EH (cell line): ENCODE data around the gene ST7L.
"Not testable (repeated sequence)": the region's sequence is repeated elsewhere in the genome, so short reads cannot be mapped to it uniquely, and the experiment has no call there.

Experiments
- DNase-seq: peaks from one replicate; pipeline ENCODE4 v3.0.0-alpha.2; 2015; ENCODE audit warnings: low read depth

Gene ST7L

GRCh38 chr1:112618721-112619517, at the start of gene ST7L:
TSS of gene ST7L (minus strand) at chr1:112619141. CDS start at chr1:112619113, 28 bp downstream.
- DNase-seq: peak; percentile 80

DNA sequence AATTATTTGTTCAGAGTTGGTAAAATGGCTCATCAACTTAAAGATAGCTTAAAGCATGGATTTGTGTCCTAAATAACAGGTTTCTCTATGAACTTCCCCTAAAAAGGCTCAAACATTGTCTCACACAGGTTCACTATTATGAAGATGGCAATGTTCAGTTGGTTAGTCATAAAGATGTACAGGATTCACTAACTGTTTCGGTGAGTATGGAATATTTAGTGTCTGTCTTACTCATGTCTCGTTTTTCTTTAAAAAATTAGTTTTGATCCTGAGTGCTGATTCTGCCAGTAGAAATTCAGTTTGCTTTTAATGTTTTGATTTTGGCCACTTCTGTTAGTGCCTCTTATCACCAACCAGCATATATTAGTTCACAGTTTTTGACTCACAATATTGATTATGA, 48.0 kb upstream of the ST7L start:
- no peak for DNase-seq

- no peak for DNase-seq
Measured at GRCh38 chr1:112665857-112666256, 46.9 kb upstream of the ST7L start.

DNA sequence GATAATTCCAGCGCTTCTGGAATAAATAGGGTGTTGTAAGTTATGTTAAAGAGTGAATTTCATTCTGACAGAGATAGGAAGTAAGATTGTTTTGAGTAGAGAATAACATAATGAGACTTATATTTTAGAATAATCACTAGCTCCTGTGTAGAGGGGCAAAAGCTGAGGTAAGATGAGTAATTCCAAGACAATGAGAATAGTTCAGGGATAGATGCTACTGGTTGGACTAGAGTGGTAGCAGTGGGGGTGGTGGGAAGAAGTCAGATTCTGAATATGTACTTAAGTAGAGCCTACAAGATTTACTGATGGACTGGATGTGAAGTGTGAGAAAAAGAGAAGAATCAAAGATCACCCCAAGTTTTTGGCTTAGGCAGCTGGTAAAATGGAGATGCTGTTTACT, 32.3 kb upstream of the ST7L start:
- DNase-seq: no peak

GRCh38 chr1:112646225-112646624, 27.3 kb upstream of the ST7L start:
- DNase-seq: no peak

DNA sequence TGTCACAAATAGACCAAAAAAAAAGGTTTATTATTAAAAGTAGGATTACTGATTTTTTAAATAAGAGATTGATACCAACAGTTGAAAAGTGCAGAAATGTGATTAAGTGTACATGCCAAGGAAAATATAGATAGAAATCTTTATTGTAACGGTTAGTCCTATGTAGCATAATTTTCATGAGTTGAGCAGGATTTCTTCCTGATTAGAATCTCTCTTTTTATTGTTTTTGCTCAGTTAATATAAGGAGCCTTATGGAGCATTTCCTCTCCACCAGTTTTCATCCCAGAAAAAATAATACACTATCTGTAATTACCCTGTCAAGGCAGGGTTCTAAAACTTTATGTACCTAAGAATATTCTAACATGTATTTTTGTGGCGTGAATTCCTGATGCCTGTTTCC, 24.1 kb upstream of the ST7L start:
- DNase-seq: no peak

- not testable (repeated sequence) for DNase-seq
Measured at GRCh38 chr1:112640437-112640836, 21.5 kb upstream of the ST7L start.

GRCh38 chr1:112638110-112638428, 19.1 kb upstream of the ST7L start:
- DNase-seq: peak; percentile 72

DNA sequence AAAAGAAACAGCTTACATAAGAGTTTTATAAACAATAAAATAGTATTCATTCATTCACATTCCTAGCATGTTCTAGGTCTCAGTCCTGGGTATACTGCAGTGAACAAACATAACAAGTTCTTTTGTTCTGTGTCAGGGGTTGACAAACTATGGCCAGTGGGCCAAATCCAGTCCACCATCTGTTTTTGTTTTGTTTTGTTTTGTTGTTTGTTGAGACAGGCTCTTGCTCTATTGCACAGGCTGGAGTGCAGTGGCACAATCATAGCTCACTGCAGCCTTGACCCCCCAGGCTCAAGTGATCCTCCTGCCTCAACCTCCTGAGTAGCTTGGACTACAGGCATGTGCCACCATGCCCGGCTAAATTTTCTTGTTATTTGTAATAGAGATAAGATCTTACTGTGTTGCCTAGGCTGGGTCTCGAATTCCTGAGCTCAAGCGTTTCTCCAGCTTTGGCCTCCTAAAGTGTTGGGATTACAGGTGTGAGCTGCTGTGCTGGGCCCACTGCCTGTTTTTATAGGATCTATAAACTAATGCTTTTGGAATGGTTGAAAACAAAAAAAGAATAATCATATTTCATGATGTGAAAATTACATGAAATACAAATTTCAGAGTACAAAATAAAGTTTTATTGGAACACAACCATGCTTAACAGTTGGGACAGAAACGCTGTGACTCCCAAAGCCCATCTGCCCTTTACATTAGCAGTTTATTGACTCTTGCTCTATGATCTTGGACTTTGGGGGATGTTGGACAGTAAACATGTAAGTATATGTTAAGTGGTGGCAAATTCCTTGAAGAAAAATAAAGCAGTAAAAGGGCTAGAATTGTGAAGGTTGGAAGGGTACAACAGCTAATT, 18.5 kb upstream of the ST7L start:
- peak; percentile 62 for DNase-seq

- peak; percentile 22 for DNase-seq
Measured at GRCh38 chr1:112636597-112637253, 17.8 kb upstream of the ST7L start.

DNA sequence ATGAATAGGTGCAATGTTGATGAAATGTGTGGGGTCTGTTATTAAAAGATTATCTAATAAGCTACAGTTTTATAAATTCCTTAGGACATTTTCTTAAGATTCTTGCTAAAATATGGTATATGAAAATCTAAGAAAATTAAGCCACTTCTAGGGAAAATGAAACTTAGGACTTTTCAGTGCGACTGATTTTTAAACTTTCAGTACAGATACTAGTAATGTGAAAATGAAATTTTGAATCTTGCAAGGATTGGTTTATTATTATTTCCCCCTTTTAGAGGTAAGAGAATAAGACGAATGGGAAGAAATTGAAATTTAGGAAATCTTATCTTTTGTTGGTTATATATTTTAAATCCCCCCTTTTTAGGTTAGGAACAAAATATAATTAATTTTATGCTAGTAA, 17.1 kb upstream of the ST7L start:
- no peak for DNase-seq

DNA sequence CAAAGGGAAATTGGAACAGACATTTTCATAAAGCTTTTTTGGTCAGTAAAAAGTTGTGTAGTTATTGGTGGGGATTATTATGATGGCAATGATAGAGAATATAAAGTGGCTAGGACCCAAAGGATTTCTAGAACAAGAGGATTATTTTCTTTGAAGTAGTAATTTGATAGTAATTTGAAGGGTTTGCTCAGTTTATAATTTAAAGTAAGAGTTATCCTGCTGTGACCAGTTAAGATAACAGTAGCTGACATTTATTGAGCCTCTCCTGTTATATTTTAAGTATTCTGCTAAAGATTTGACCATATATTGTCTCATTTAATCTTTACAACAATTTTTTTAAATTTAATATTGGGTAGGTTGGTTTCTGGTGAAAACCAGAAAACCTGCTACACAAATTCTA, 15.4 kb upstream of the ST7L start:
- no peak for DNase-seq

- no peak for DNase-seq
Measured at GRCh38 chr1:112633628-112634027, 14.7 kb upstream of the ST7L start.

- no peak for DNase-seq
Measured at GRCh38 chr1:112629256-112629655, 10.3 kb upstream of the ST7L start.

DNA sequence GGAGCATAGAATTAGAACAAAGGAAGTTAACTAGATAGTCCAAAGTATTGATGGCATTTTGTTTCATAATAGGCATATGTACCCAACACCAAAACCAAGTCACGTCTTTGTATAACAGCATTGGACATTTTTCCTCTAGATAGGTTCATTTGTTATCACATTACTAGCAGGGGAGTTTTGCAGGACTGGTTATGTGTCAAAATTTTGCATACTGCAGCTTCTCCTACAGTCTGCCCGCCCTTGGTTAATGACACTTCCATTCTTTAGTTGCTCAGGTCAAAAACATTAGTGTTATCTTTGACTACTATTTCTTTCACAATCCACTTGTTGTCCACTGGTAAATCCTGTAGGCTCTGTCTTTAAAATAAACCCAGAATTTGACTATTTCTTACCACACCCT, 9.6 kb upstream of the ST7L start:
- no peak for DNase-seq

DNA sequence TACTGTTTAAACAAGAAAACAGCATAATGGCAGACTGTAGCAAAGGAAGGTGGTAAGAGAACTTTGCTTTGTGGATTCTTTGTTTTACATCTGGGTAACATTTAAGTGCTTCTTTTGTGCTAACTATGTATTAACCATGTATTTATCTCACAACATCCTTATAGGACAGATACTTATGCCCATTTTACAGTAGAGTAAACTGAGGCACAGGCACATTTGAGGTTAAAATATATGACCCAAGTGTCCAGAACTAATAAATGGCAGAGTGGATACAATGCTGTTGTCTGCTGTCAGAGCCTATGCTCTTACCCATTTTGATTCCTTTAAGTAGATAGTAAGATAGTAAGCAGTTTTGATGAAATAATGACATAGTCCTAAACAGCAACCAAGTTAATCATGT, 7.9 kb upstream of the ST7L start:
- DNase-seq: no peak

GRCh38 chr1:112626193-112626592, 7.3 kb upstream of the ST7L start:
- DNase-seq: no peak

DNA sequence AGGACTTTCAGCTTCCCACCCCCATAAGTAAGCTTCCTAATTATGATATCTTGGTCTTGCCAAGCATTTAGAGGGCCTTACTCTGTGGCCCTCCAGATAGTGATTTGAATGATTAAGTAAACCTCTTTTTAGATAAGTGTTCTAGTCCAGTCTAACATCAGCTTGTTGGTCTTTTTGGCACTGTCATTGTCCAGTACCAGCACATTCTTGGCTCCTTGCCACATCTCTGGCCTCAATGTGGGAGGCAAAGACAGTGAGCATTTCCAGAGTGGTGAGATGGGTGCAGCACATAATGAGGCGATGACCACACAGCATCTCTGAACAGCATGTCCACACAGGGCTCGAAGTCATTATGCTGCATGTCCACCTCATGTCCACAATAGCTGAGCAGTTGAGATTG, 6.8 kb upstream of the ST7L start:
- peak; percentile 70 for DNase-seq

DNA sequence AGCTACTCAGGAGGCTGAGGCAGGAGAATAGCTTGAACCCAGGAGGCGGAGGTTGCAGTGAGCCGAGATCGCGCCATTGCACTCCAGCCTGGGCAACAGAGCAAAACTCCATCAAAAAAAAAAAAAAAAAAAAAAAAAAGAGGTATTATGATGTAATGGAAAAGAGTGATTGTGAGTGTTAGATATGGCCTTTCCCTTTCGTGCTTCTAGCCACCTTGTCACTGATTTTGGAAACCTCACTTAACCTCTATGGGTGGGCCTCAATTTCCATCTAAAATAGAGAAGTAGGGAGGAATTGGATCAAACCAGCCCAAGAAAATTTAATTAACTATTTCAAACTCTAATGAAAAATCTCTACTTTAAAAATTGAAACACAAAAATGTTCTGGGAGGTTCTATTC, 5.6 kb upstream of the ST7L start:
- not testable (repeated sequence) for DNase-seq

DNA sequence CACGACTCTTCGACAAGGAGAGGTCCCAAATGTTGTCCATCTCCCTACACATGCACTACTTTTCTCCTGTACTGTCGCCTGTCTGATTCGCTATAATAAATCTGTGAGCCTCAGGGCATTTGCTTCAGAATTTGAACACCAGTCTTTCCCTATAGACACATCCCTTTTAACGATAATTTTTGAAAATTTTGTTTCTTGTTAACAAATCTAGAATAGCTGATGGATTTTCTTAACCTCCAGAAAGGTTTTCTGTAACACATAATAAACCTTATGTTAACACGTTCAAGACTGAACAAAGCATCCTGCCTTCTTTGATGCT, 1.4 kb upstream of the ST7L start:
- DNase-seq: no peak

DNA sequence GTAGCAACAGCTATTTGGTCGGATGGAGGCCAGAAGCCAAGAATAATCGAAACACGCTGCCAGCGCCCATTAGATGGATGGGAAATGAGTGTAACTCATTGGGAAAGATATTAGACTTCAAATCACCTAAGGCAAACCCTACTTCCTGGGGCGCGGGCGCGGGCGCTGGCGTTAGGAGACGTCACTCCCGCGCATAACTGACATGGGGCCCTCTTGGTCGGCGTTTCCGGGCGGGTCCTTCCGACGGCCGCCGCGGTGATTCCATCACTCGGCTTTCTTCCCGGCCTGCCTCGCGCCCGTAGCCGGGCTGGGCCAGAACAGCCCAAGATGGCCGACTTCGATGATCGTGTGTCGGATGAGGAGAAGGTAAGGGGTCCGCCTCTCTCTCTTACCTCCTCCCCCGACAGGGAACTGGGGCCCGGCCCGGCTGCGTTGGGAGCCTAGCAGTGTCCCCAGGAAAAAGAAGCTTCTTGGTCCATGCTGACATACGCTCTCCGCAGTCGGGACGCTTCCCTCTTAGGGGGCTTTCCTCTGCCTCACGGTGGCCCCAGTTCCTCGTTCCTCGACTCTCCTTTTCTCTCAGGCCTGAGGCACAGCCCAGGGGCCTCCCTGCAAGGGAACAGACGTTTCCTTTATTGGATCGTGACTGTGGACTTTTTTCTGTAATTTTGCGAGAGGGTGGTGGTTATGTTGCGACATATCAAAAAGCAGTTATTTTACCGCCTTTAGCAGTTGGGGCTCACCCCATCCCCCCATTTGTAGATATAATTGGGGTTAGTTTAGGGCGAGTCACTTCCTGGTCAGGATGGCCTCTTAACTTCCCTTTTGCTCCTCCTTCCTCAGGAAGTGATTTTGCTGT, 806 bp upstream of the ST7L start, which contains the start of gene CAPZA1:
TSS of gene CAPZA1 (plus strand) at position 315 of the 859 bp plus-strand sequence. CDS start at position 328, 13 bp downstream.
- DNase-seq: peak; percentile 93
